Common myeloid progenitor, CD34-positive (primary cell): Measurements from ENCODE around the gene TNFRSF25.
A peak's percentile ranks its signal among the peaks of the same experiment; 100 is the strongest.

Experiments
- CTCF ChIA-PET: fragments of 350-600 bp; sonication (Branson Sonifier 250); formaldehyde crosslinking; loops from one replicate; lab custom pipeline; 2021; ENCODE audit warnings: antibody characterized with exemption; lab: Charles Lee
- POLR2A ChIA-PET: fragments of 350-600 bp; sonication (Branson Sonifier 250); formaldehyde crosslinking; loops from one replicate; lab custom pipeline; 2021; ENCODE audit warnings: antibody characterized with exemption; lab: Charles Lee
- DNase-seq, 3 donors: peaks; one replicate each; pipeline versions ENCODE4 v3.0.0 to v3.0.0-alpha.2; 2013
- H3K27ac ChIP-seq, 2 experiments: 1 replicate in 1 of 2; 2 replicates in 1 of 2; pipeline ENCODE4 v1.7.0; 2013; ENCODE audit warnings: inconsistent platforms in 2 of 2, low read length in 2 of 2, mild to moderate bottlenecking in 2 of 2, low read depth in 1 of 2, moderate library complexity in 1 of 2; ENCODE audit not compliant: severe bottlenecking in 2 of 2, insufficient read depth in 1 of 2, poor library complexity in 1 of 2
- H3K27me3 ChIP-seq, 5 experiments: replicated peaks in 2 of 5; 1 replicate in 3 of 5; 2 replicates in 2 of 5; pipeline versions ENCODE4 v1.6.1 to v1.7.0; 2013; ENCODE audit warnings: low read length in 4 of 5, mild to moderate bottlenecking in 2 of 5, moderate library complexity in 2 of 5, inconsistent platforms in 1 of 5; ENCODE audit not compliant: insufficient read depth in 5 of 5, control insufficient read depth in 4 of 5
- H3K36me3 ChIP-seq, 4 experiments: 1 replicate in 2 of 4; 2 replicates in 2 of 4; pipeline versions ENCODE4 v1.6.1 to v1.7.0; 2013; ENCODE audit warnings: low read length in 3 of 4, control low read depth in 1 of 4, mild to moderate bottlenecking in 1 of 4; ENCODE audit not compliant: control insufficient read depth in 4 of 4, insufficient read depth in 4 of 4
- H3K4me1 ChIP-seq, 4 experiments: 1 replicate in 3 of 4; 2 replicates in 1 of 4; pipeline versions ENCODE4 v1.6.1 to v1.7.1; 2013; ENCODE audit warnings: low read length in 3 of 4, mild to moderate bottlenecking in 3 of 4, control low read depth in 1 of 4, inconsistent platforms in 1 of 4, moderate library complexity in 1 of 4; ENCODE audit not compliant: control insufficient read depth in 4 of 4, insufficient read depth in 4 of 4; ENCODE audit errors: control extremely low read depth in 1 of 4
- H3K4me3 ChIP-seq, 7 experiments: 1 replicate in 4 of 7; 2 replicates in 3 of 7; pipeline versions ENCODE4 v1.5.1 to v1.7.0; 2013; ENCODE audit warnings: mild to moderate bottlenecking in 7 of 7, low read length in 6 of 7, moderate library complexity in 6 of 7, inconsistent platforms in 2 of 7, low read depth in 2 of 7, control low read depth in 1 of 7; ENCODE audit not compliant: insufficient read depth in 4 of 7, control insufficient read depth in 1 of 7; ENCODE audit errors: extremely low read depth in 1 of 7
- H3K9me3 ChIP-seq, 5 experiments: 1 replicate in 4 of 5; 2 replicates in 1 of 5; pipeline versions ENCODE4 v1.6.1 to v1.7.1; 2013; ENCODE audit warnings: low read length in 4 of 5, mild to moderate bottlenecking in 2 of 5, inconsistent platforms in 1 of 5, low read depth in 1 of 5, moderate library complexity in 1 of 5; ENCODE audit not compliant: control insufficient read depth in 4 of 5, insufficient read depth in 2 of 5; ENCODE audit errors: control extremely low read depth in 1 of 5
- WGBS: methylation state at CpG from one replicate; pipeline ENCODE4 v1.1.5; 2013; ENCODE audit not compliant: insufficient coverage; 5-methylcytosine and 5-hydroxymethylcytosine counted together

The TNFRSF25 gene

GRCh38 chr1:6464915-6465314 lies 1.1 kb downstream of the TNFRSF25 start:
- ChIA-PET CTCF (interaction anchor here (1.4 kb wide), 1 partner anchor 24 kb away, joined by 4 read pairs; no protein-coding TSS in a partner anchor), POLR2A (no interaction called here)
- Histone ChIP-seq H3K9me3 (no peaks in the 10 kb centered on the region), H3K4me1 (peaks cover 0 to 27% (median 23%) of the 10 kb centered on the region in 4 experiments), H3K27me3 (peaks cover 0 to 43% (median 4%) of the 10 kb centered on the region in 5 experiments), H3K36me3 (peaks cover 0 to 5% (median 0%) of the 10 kb centered on the region in 4 experiments), H3K27ac (no peak overlapping the region), H3K4me3 (peak overlapping the region in 1 of 7 experiments; percentile 60)
- DNase-seq = no peak
- 85% methylated on average over 5 of the region's 5 CpGs for whole genome bisulfite sequencing

GRCh38 chr1:6464514-6464836 lies 1.5 kb downstream of the TNFRSF25 start:
- Histone ChIP-seq H3K27ac (no peak overlapping the region), H3K9me3 (no peaks in the 10 kb centered on the region), H3K36me3 (peaks cover 0 to 5% (median 0%) of the 10 kb centered on the region in 4 experiments), H3K4me1 (peaks cover 0 to 31% (median 28%) of the 10 kb centered on the region in 4 experiments), H3K4me3 (no peak overlapping the region), H3K27me3 (peaks cover 0 to 47% (median 4%) of the 10 kb centered on the region in 5 experiments)
- CTCF ChIA-PET = interaction anchor here (1.4 kb wide), 1 partner anchor 24 kb away, joined by 4 read pairs; no protein-coding TSS in a partner anchor
- DNase-seq = no peak
- POLR2A ChIA-PET = no interaction called here
- WGBS = 100% methylated on average over 6 of the region's 7 CpGs

DNA sequence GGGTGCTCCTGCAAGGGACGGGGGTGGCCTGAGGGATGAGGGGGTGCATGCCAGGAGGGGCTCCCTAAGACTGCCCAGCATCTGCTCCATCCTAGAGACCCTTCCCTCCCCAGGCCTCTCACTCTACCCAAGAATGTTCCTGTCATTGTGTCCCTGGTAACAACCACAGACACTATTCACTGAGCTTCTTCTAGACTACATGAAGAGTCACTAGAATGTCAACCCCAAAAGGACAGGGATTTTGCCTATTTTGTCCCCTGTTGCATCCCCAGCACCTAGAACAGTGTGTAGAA lies 2.9 kb downstream of the TNFRSF25 start:
- Histone ChIP-seq H3K27ac (no peak overlapping the region), H3K36me3 (peaks cover 0 to 5% (median 0%) of the 10 kb centered on the region in 4 experiments), H3K4me3 (no peak overlapping the region), H3K4me1 (peaks cover 0 to 31% (median 29%) of the 10 kb centered on the region in 4 experiments), H3K9me3 (no peaks in the 10 kb centered on the region), H3K27me3 (peaks cover 0 to 52% (median 6%) of the 10 kb centered on the region in 5 experiments)
- no peak for DNase-seq
- POLR2A ChIA-PET = no interaction called here
- WGBS = no CpG with 5 or more reads among the region's 1 CpG
- CTCF ChIA-PET = interaction anchor here (1.0 to 1.1 kb wide), 2 partner anchors 9 to 13 kb away, joined by 4 to 6 read pairs; no protein-coding TSS in a partner anchor

DNA sequence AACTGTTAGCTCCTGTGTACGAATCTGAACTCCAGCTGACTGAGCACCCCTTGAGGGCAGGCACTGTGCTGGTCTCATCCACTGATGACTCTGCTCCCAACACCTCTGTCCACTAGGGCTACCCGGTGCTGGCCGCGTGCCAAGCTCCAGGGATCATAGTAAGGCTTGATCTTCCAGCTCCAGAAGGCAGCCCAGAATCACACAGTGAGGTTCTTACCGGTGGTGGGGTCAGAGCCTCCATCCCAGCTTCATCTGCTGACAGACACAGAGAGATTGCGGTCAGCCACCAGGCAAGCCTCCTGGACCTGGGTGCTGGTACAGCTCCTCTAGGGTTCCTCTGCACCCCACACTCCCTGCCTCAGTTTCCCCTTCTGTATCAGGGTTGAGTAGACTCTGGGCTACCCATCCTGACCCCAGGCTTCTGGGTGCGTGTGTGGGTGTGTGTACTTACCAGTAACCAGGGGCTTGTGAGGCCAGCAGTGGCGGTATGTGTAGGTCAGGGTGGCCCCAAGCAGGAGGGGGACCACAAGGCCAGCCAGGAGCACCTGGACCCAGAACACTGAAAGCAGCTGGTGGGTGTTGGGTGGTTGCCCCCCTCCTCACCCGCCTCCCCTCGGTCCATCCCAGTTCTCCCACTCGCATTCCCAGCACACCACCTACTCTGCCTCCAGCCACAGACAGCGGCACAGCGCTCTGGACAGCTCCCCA lies 3.4 kb downstream of the TNFRSF25 start:
- POLR2A ChIA-PET = no interaction called here
- no peak for DNase-seq

DNA sequence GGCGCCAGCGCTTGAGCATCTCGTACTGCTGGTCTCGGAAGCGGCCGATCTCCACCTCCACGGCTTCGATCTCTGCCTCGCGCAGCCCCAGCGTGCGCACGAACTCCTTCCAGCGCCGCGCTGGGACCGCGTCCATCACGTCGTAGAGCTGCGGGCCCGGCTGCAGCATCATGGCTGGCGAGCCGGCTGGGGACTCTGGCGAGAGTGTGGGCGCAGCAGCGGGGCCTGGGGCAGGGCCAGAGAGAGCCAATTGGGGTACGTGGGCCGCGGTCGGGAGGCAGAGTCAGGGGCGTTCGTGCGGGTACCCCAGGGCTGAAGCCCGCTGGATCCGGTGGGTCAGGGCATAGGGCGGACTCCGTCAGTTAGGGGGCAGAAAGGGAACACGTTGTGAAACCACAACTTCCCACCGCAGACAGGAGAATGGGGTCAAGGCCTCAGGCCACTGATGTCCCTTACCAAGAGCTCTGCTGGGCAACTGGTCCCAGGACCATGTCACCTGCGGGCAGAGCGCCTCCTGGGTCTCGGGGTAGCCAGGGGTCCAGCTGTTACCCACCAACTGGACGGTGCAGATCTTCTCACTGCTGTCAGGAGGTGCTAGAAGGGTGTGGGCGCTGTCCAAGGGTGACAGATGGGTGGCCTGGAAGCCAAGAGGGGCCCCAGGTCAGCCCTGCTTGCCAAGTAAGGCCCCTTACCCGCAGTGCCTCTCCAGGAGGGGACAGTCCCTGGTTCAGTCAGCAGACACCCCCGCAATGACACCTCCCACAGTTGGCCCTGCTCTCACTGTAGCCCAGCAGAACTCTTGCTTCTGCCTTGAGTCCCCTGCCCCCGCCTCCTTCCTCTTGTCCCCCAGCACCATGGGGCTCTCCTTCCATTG lies 4.2 kb downstream of the TNFRSF25 start:
- Histone ChIP-seq H3K4me1 (peaks cover 0 to 31% (median 29%) of the 10 kb centered on the region in 4 experiments), H3K27ac (no peak overlapping the region), H3K4me3 (no peak overlapping the region), H3K9me3 (no peaks in the 10 kb centered on the region), H3K36me3 (peaks cover 0 to 5% (median 0%) of the 10 kb centered on the region in 4 experiments), H3K27me3 (peaks cover 0 to 55% (median 8%) of the 10 kb centered on the region in 5 experiments)
- WGBS = 96% methylated on average over 47 of the region's 48 CpGs
- ChIA-PET POLR2A (no interaction called here), CTCF (interaction anchor here (0.7 to 1.7 kb wide), 3 partner anchors 11 to 24 kb away, joined by 3 to 7 read pairs (median 3); no protein-coding TSS in a partner anchor)
- no peak for DNase-seq

More for the DNA sequence above, 3.4 kb downstream of the TNFRSF25 start:
- peaks cover 0 to 31% (median 29%) of the 10 kb centered on the region in 4 experiments for H3K4me1 ChIP-seq
- peaks cover 0 to 5% (median 0%) of the 10 kb centered on the region in 4 experiments for H3K36me3 ChIP-seq
- peaks cover 0 to 54% (median 6%) of the 10 kb centered on the region in 5 experiments for H3K27me3 ChIP-seq
- H3K27ac ChIP-seq = no peak overlapping the region
- CTCF ChIA-PET = interaction anchor here (0.7 to 1.7 kb wide), 4 partner anchors 11 to 24 kb away, joined by 3 to 7 read pairs (median 4); no protein-coding TSS in a partner anchor
- H3K4me3 ChIP-seq = no peak overlapping the region
- H3K9me3 ChIP-seq = no peaks in the 10 kb centered on the region
- 98% methylated on average over 7 of the region's 13 CpGs for WGBS

GRCh38 chr1:6461051-6461530 lies 4.9 kb downstream of the TNFRSF25 start:
- POLR2A ChIA-PET = no interaction called here
- H3K27ac ChIP-seq = no peak overlapping the region
- no peak overlapping the region for H3K4me3 ChIP-seq

More at GRCh38 chr1:6461051-6461530, 4.9 kb downstream of the TNFRSF25 start:
- 96% methylated on average over 40 of the region's 40 CpGs for WGBS
- DNase-seq = no peak
- CTCF ChIA-PET = interaction anchor here (1.7 kb wide), 1 partner anchor 12 kb away, joined by 7 read pairs; no protein-coding TSS in a partner anchor
- Histone ChIP-seq H3K9me3 (no peaks in the 10 kb centered on the region), H3K36me3 (peaks cover 0 to 5% (median 0%) of the 10 kb centered on the region in 4 experiments), H3K4me1 (peaks cover 0 to 30% (median 28%) of the 10 kb centered on the region in 4 experiments), H3K27me3 (peaks cover 0 to 55% (median 12%) of the 10 kb centered on the region in 5 experiments)
